Measurements from ENCODE around the gene ECM1.

The ECM1 gene

DNA sequence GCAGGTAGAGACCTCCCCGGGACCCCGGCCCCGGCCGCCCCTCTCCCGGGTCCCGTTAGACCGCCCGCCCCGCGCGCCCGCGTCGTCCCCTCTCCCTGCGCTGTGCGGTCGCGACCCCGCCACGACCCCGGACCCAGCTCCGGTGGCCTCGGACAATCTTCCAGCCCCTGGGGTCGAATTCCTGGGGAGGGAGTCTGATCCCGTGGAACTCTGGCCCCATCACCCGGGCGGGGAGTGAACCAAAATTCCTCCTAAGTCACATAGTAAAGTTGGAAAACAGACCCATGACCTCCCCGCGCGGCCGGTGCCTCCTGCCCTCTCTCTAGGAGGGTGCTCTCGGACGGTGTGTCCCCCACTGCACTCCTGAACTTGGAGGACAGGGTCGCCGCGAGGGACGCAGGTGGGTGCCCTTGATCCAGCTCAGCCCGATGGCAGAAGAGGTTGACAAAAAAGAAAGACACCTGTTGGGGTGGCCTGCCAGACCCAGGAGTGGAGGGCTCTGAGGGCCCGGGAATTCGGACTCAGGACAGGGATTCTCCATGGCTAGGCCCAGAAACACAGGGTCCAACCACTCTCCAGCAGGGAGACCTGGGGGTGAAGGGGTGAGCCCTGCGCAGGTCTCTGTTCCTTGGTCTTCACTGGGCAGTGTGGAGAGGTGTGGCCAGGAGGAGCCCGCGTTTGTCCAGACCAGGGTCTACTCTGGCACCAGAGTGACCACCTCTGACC lies 41.8 kb downstream of the ECM1 start:
- no peaks in the 10 kb centered on the region for H3K9me3 ChIP-seq (ENCODE audit: severe bottlenecking)
- TF ChIP-seq, protein P1, sequence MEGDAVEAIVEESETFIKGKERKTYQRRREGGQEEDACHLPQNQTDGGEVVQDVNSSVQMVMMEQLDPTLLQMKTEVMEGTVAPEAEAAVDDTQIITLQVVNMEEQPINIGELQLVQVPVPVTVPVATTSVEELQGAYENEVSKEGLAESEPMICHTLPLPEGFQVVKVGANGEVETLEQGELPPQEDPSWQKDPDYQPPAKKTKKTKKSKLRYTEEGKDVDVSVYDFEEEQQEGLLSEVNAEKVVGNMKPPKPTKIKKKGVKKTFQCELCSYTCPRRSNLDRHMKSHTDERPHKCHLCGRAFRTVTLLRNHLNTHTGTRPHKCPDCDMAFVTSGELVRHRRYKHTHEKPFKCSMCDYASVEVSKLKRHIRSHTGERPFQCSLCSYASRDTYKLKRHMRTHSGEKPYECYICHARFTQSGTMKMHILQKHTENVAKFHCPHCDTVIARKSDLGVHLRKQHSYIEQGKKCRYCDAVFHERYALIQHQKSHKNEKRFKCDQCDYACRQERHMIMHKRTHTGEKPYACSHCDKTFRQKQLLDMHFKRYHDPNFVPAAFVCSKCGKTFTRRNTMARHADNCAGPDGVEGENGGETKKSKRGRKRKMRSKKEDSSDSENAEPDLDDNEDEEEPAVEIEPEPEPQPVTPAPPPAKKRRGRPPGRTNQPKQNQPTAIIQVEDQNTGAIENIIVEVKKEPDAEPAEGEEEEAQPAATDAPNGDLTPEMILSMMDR (IDR thresholded peaks at IDR 0.05; ENCODE audit: poor library complexity, severe bottlenecking), result no peak
- H3K27me3 ChIP-seq (ENCODE audit: insufficient read depth, poor library complexity, severe bottlenecking), result no peaks in the 10 kb centered on the region
- peaks cover 19% of the 10 kb centered on the region for H3K4me1 ChIP-seq (ENCODE audit: insufficient read depth, poor library complexity, severe bottlenecking)
- 0 out of 3 replicates have a peak, but pooled peaks have one; percentile 1 for ATAC-seq (ENCODE audit: low read depth)
- DNase-seq (ENCODE audit: low spot score), result no peak
- H3K4me3 ChIP-seq (ENCODE audit: severe bottlenecking), result peak overlapping the region; percentile 61
- H3K27ac ChIP-seq (ENCODE audit: poor library complexity, severe bottlenecking), result peak overlapping the region; percentile 70
- no peaks in the 10 kb centered on the region; the same call in 1 of the 2 replicates for H3K36me3 ChIP-seq (ENCODE audit: low read depth)

GRCh38 chr1:150550222-150551050 lies 42.5 kb downstream of the ECM1 start:
- peak overlapping the region; percentile 70 for H3K27ac ChIP-seq (ENCODE audit: poor library complexity, severe bottlenecking)
- peaks cover 19% of the 10 kb centered on the region for H3K4me1 ChIP-seq (ENCODE audit: insufficient read depth, poor library complexity, severe bottlenecking)
- no peak for DNase-seq (ENCODE audit: low spot score)
- H3K4me3 ChIP-seq (ENCODE audit: severe bottlenecking), result peak overlapping the region; percentile 61
- peaks cover 3% of the 10 kb centered on the region; the same call in 1 of the 2 replicates for H3K36me3 ChIP-seq (ENCODE audit: low read depth)
- ATAC-seq (ENCODE audit: low read depth), result no peak
- TF ChIP-seq, protein P1 (IDR thresholded peaks at IDR 0.05; ENCODE audit: poor library complexity, severe bottlenecking), result no peak
- H3K27me3 ChIP-seq (ENCODE audit: insufficient read depth, poor library complexity, severe bottlenecking), result no peaks in the 10 kb centered on the region
- H3K9me3 ChIP-seq (ENCODE audit: severe bottlenecking), result no peaks in the 10 kb centered on the region

- Histone ChIP-seq H3K4me1 (ENCODE audit: insufficient read depth, poor library complexity, severe bottlenecking) (peaks cover 19% of the 10 kb centered on the region), H3K4me3 (ENCODE audit: severe bottlenecking) (no peak overlapping the region), H3K36me3 (ENCODE audit: low read depth) (peaks cover 8% of the 10 kb centered on the region; the same call in 1 of the 2 replicates), H3K27ac (ENCODE audit: poor library complexity, severe bottlenecking) (peak overlapping the region; percentile 70), H3K9me3 (ENCODE audit: severe bottlenecking) (no peaks in the 10 kb centered on the region), H3K27me3 (ENCODE audit: insufficient read depth, poor library complexity, severe bottlenecking) (no peaks in the 10 kb centered on the region)
- DNase-seq (ENCODE audit: low spot score) (no peak), ATAC-seq (ENCODE audit: low read depth) (no peak)
- TF ChIP-seq, protein P1 (IDR thresholded peaks at IDR 0.05; ENCODE audit: poor library complexity, severe bottlenecking), result no peak
Observed at GRCh38 chr1:150551051-150551783, 43.3 kb downstream of the ECM1 start.

- Histone ChIP-seq H3K9me3 (ENCODE audit: severe bottlenecking) (no peaks in the 10 kb centered on the region), H3K27ac (ENCODE audit: poor library complexity, severe bottlenecking) (peak overlapping the region; percentile 70), H3K4me3 (ENCODE audit: severe bottlenecking) (no peak overlapping the region), H3K36me3 (ENCODE audit: low read depth) (peaks cover 8% of the 10 kb centered on the region; the same call in 1 of the 2 replicates), H3K27me3 (ENCODE audit: insufficient read depth, poor library complexity, severe bottlenecking) (no peaks in the 10 kb centered on the region), H3K4me1 (ENCODE audit: insufficient read depth, poor library complexity, severe bottlenecking) (peaks cover 19% of the 10 kb centered on the region)
- no peak for DNase-seq (ENCODE audit: low spot score)
- TF ChIP-seq, protein P1 (IDR thresholded peaks at IDR 0.05; ENCODE audit: poor library complexity, severe bottlenecking), result no peak
- peak; percentile 0; the same call in 1 of the 3 replicates for ATAC-seq (ENCODE audit: low read depth)
Observed at GRCh38 chr1:150551784-150552127, 43.8 kb downstream of the ECM1 start.
